LNCAP (cell line): ENCODE data around the gene WNT11.

ENCODE experiments used
- CTCF ChIP-seq: fragments of 450-650 bp; IDR thresholded peaks from 2 replicates; pipeline ENCODE4 v1.5.1; 2017; ENCODE audit warnings: mild to moderate bottlenecking

Gene WNT11

DNA sequence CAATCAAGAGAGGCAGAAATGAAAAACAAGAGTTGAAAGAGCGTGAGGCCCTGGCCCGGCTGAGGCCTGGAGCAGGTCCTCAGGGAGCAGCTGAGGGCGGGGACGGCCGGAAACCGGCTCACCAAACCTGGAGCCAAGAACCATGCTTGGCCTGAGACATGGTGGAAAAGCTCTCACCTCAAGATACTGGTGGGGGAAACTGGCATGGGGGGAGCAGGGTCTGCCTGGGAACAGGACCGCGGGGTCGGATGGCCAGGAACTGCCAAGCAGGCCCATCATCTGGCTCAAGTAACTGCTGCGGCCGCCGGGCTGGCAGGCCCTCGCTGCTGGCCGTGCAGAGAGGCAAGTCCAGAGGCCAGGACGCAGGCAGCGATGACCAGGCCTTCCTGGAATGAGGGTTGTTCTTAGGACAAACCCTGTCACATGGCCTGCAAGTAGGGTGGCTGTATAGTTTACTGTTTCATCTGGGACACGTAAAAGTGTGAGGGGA lies 18.9 kb upstream of the WNT11 start:
- no peak for TF ChIP-seq CTCF

- TF ChIP-seq CTCF: no peak
Measured at GRCh38 chr11:76224461-76225121, 18.3 kb upstream of the WNT11 start.

DNA sequence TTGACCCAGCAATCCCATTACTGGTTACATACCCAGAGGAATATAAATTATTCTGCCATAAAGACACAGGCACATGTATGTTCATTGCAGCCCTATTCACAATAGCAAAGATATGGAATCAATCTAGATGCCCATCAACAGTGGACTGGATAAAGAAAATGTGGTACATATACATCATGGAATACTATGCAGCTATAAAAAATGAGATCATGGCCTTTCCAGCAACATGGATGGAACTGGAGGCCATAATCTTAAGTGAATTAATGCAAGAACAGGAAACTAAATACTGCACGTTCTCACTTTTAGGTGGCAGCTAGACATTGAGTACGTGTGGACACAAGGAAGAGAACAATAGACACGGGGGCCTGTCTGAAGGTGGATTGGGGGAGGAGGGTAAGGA lies 15.1 kb upstream of the WNT11 start:
- no peak for TF ChIP-seq CTCF

GRCh38 chr11:76219243-76219642 lies 12.9 kb upstream of the WNT11 start:
- TF ChIP-seq CTCF: no peak

DNA sequence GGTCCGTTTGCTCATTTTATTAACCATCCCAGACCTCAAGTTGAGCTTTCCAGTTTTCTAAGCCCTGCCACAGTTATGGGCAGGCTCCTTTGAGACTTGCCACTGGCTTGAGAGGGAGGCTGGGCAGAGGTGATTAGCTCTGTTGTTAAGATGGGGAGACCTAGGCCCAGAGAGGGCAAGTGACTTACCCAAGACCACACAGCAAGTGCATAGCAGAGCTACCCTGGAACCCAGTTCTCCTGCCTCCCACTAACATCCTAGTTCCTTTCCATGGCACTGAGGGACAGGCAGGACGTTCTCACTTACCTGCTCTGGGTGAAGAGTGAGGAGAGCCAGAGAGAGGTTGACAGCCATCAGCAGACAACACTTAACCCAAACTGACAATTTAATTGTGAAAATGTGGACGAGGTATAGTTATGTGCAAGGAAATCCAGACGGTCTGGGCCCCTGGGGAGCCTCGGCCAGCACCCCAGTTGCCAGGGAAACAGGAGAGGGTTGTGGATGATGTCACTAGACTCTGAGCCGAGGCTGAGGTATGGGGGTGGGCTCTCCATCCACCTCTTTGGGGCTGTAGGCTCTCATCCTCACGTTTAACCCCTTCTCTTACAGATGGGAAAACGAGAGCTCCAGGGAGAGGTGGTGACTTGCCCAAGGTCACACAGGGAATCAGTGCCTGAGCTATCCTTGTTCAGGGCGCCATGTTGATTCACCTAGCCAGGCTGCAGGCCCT lies 12.3 kb upstream of the WNT11 start:
- TF ChIP-seq CTCF: no peak

GRCh38 chr11:76217653-76218160 lies 11.4 kb upstream of the WNT11 start:
- TF ChIP-seq CTCF: no peak

- no peak for TF ChIP-seq CTCF
Measured at GRCh38 chr11:76216536-76217325, 10.4 kb upstream of the WNT11 start.
